GM19025 (cell line): ENCODE measurements around the gene DBNDD2.

ENCODE experiments used
- ATAC-seq: cut with Tn5 transposase; IDR thresholded peaks from one replicate; pipeline ENCODE4 v1.9.1; 2021; ENCODE audit warnings: mild to moderate bottlenecking, low read depth, moderate library complexity; ENCODE audit not compliant: unreplicated experiment

DBNDD2 gene

GRCh38 chr20:45413479-45413878 lies 5.4 kb downstream of the DBNDD2 start:
- no peak for ATAC-seq

- peak; percentile 71 for ATAC-seq
Observed at GRCh38 chr20:45415822-45416637, 7.9 kb downstream of the DBNDD2 start, which contains the start of gene PIGT. Gene PIGT, plus strand, starts transcription at chr20:45416141. Its CDS starts 16 bp downstream, at chr20:45416157.

GRCh38 chr20:45416917-45417316 lies 8.8 kb downstream of the DBNDD2 start:
- no peak for ATAC-seq

- ATAC-seq: peak; percentile 63
Observed at GRCh38 chr20:45419188-45420091, 11.4 kb downstream of the DBNDD2 start.

GRCh38 chr20:45420125-45420524 lies 12.0 kb downstream of the DBNDD2 start:
- ATAC-seq: no peak

GRCh38 chr20:45423700-45424099 lies 15.6 kb downstream of the DBNDD2 start:
- no peak for ATAC-seq

GRCh38 chr20:45425561-45425960 lies 17.5 kb downstream of the DBNDD2 start:
- no peak for ATAC-seq

GRCh38 chr20:45426320-45427016 lies 18.4 kb downstream of the DBNDD2 start:
- no peak for ATAC-seq

- ATAC-seq: no peak
Observed at GRCh38 chr20:45427236-45428149, 19.4 kb downstream of the DBNDD2 start.

- no peak for ATAC-seq
Observed at GRCh38 chr20:45429618-45430017, 21.5 kb downstream of the DBNDD2 start.

- no peak for ATAC-seq
Observed at GRCh38 chr20:45432294-45432693, 24.2 kb downstream of the DBNDD2 start.

DNA sequence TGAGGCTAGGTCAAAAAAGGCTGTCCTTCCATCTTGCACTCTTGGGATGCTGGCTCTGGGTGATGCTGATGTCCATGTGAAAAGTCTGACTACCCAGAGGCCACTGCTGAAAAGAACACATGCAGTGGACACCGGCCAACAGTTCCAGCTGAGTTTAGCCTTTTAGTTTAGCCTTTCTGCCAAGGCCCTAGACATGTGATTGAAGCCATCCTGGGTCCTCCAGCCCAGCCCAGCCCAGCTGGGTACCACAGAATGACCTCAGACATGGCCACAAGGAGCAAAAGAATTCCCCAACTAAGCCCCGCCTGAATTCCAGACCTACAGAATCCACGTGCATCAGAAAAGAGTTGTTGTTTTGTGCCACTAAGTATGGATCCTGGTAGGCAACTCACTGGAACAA lies 25.2 kb downstream of the DBNDD2 start:
- ATAC-seq: no peak

GRCh38 chr20:45433976-45434375 lies 25.9 kb downstream of the DBNDD2 start:
- ATAC-seq: no peak

- ATAC-seq: peak; percentile 90
Observed at GRCh38 chr20:45436732-45437485, 28.8 kb downstream of the DBNDD2 start.

GRCh38 chr20:45440424-45440823 lies 32.3 kb downstream of the DBNDD2 start:
- ATAC-seq: no peak

DNA sequence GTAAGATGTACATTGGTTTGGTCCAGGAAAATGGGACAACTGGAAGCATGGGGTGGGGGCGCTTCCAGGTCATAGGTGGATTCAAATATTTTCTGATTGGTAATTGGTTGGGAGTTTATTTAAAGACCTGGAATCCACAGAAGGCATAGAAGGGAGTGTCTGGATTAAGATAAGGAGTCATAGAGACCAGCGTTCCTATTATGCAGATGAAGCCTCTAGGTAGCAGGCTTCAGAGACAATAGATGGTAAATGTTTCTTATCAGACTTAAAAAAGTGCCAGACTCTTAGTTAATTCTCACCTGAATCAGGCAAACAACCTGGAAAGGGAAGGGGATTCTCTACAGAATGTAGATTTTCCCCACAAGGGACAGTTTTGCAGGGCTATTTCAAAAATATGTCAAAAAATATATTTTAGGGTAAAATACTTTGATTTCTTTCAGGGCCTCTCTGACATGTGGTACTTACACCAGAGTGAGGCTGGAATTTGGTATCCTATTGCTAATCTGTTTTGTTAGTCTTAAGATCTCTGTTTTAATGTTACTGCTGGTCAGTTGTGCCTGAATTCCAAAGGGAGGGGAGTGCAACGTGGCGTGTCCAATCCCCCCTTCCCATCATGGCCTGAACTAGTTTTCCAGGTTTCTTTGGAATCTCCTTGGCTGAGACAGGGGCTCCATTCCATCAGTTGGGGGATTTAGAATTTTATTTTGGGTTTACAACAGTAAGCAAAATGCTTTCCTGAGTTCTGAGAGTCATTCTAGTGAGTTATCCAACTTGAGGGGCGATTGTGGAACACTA lies 33.0 kb downstream of the DBNDD2 start:
- no peak for ATAC-seq

DNA sequence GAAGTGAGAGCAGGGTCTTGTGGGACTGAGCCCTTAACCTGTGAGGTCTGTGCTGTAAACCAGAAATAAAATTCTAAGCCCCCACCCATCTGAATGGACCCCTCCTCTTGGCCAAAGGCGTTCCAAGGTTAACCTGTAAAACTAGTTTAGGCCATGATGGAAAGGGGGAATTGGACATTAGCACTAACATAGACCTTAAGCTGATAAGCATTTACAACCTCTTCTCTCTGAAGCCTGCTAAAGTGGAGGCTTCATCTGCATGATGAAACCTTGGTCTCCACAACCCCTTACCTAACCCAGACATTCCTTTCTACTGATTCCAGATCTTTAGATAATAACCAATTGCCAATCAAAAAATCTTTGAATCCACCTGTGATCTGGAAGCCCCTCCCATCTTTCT lies 33.7 kb downstream of the DBNDD2 start:
- no peak for ATAC-seq

DNA sequence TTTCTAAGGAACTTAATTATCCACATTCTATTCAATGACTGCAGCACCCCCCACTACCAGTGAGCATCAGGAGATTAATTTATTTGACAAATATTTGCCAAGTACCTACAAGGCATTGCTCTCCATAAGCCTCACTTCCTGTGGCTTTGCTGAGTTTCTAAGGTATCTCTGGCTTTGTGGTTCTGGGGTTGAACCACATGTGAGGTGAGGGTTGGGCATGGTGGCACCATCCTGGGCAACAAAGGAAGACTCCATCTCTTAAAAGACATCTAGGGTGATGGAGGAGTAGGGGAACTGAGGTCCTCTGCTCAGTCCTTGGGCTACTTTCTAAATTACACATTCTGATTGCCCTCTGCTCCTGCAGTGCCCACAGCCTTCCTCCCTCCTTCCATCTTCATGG lies 36.0 kb downstream of the DBNDD2 start:
- no peak for ATAC-seq
